ENCODE data around the gene C11orf65.

- no peak for TF ChIP-seq CTCF (IDR thresholded peaks at IDR 0.05; ENCODE audit: low read depth, low read length, missing input control)
- no peak for TF ChIP-seq ATF3 (IDR thresholded peaks at IDR 0.05)
- no peak for TF ChIP-seq JUND (IDR thresholded peaks at IDR 0.05)
- TF ChIP-seq RAD21 (IDR thresholded peaks at IDR 0.05) = no peak
- no peak for TF ChIP-seq TAF1 (conservative IDR thresholded peaks at IDR 0.05)
- no peak for TF ChIP-seq GABPA (IDR thresholded peaks at IDR 0.05 in 1 of 2, conservative IDR thresholded peaks at IDR 0.05 in 1 of 2)
- no peak for TF ChIP-seq REST (IDR thresholded peaks at IDR 0.05)
- TF ChIP-seq HNF4A (conservative IDR thresholded peaks at IDR 0.05) = no peak
- no peak for TF ChIP-seq ZBTB33 (IDR thresholded peaks at IDR 0.05)
- TF ChIP-seq RXRA (IDR thresholded peaks at IDR 0.05) = no peak
- no peak for TF ChIP-seq SP1 (IDR thresholded peaks at IDR 0.05)
Observed at GRCh38 chr11:108466405-108466804, 924 bp downstream of the C11orf65 start.
